Endothelial cell of umbilical vein (primary cell): Measurements from ENCODE around the gene GAD2.

ENCODE experiments used
- CTCF ChIP-seq, 2 donors: IDR thresholded peaks; 1 replicate in 1 of 2; 2 replicates in 1 of 2; pipeline ENCODE4 v1.5.1; 2011; ENCODE audit warnings: low read length in 2 of 2, mild to moderate bottlenecking in 2 of 2, moderate library complexity in 2 of 2, control low read depth in 1 of 2, inconsistent platforms in 1 of 2, low read depth in 1 of 2; ENCODE audit not compliant: insufficient read depth in 1 of 2; ENCODE audit errors: extremely low read depth in 1 of 2
- JUN ChIP-seq: IDR thresholded peaks from 2 replicates; pipeline ENCODE4 v1.6.1; 2011; ENCODE audit warnings: borderline replicate concordance, low read depth; ENCODE audit not compliant: insufficient read length, insufficient read depth
- MAX ChIP-seq: IDR thresholded peaks from 2 replicates; pipeline ENCODE4 v1.6.1; 2011; ENCODE audit not compliant: insufficient read depth, insufficient read length
- POLR2A ChIP-seq: IDR thresholded peaks from 2 replicates; pipeline ENCODE4 v1.6.1; 2012; ENCODE audit warnings: low read depth, mild to moderate bottlenecking, control low read depth, low read length
- POLR2AphosphoS5 ChIP-seq: IDR thresholded peaks from 2 replicates; pipeline ENCODE4 v1.6.1; 2012; ENCODE audit warnings: low read depth, mild to moderate bottlenecking, control low read depth, low read length, moderate library complexity; ENCODE audit not compliant: insufficient read depth

GRCh38 chr10:26172131-26172530 is 44.4 kb upstream of the GAD2 start:
- TF ChIP-seq CTCF (IDR thresholded peaks at IDR 0.05; ENCODE audit: extremely low read depth in 1 of 2, insufficient read depth in 1 of 2, low read depth in 1 of 2, low read length in 2 of 2) = no peak
- TF ChIP-seq JUN = no peak
- no peak for TF ChIP-seq MAX
- TF ChIP-seq POLR2AphosphoS5 = no peak
- TF ChIP-seq POLR2A = no peak
